ENCODE results near the gene KRT3. TPM values are rescaled to one million over a fixed set of nuclear protein-coding genes. Genes with fewer than 3 reads are reported as not detected.

Gene KRT3
- total and polyA plus RNA-seq, 10 of the 15 experiments (the other 5 are each of a cell fraction or from before 2014, with no cell fraction given): not detected

DNA sequence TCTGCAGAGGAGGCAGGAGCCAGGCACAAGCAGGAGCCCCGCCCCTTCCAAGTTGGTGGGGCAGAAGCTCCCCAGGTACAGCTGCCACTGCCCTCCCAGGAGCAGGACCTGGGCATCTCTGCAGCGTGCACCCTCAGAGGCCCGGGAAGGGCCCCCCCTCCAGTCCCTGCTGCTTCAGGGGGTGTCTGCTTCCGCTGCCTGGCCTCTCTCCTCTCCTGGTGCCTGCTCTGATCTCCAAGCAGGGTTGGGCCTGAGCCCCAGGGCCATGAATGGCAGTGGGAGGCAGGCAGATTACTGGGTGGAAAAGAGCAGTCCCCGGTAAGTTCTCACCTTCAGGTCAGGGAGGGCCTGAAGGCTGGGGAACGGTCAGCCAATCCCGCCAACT lies 53.7 kb downstream of the KRT3 start:
- no peak overlapping the region for H3K27ac ChIP-seq (ENCODE audit: control insufficient read depth, insufficient read depth)

More for the DNA sequence above, 53.7 kb downstream of the KRT3 start:
- intact Hi-C loops (cut with micrococcal nuclease; ENCODE audit: unreplicated experiment) (no loop called here), in situ Hi-C loops (cut with MboI) (no loop called here)
- ATAC-seq (no peak), DNase-seq (ENCODE audit: low read depth, low spot score) (no peak), FAIRE-seq (no peak)
- TF ChIP-seq CBX5 (IDR thresholded peaks at IDR 0.05; ENCODE audit: low read depth) (no peak), FOXM1 (IDR thresholded peaks at IDR 0.05; ENCODE audit: low read depth, low read length) (no peak), CHD1 (IDR thresholded peaks at IDR 0.05; ENCODE audit: low read depth, low read length) (no peak), SREBF1 (IDR thresholded peaks at IDR 0.05; ENCODE audit: low read length) (no peak), SPI1 (IDR thresholded peaks at IDR 0.05; ENCODE audit: borderline replicate concordance, insufficient read depth, low read depth, low read length) (no peak), BMI1 (IDR thresholded peaks at IDR 0.05; ENCODE audit: borderline replicate concordance) (no peak), JUND (IDR thresholded peaks at IDR 0.05; ENCODE audit: low read depth, low read length) (no peak), ESRRA (IDR thresholded peaks at IDR 0.05; ENCODE audit: low read length) (no peak), MEF2A (IDR thresholded peaks at IDR 0.05; ENCODE audit: insufficient read depth, low read depth, low read length) (no peak), IRF4 (IDR thresholded peaks at IDR 0.05; ENCODE audit: low read depth, low read length) (no peak), ZBTB33 (IDR thresholded peaks at IDR 0.05) (no peak), GATAD2B (conservative IDR thresholded peaks at IDR 0.05; ENCODE audit: low read depth) (no peak), EP300 (IDR thresholded peaks at IDR 0.05; ENCODE audit: borderline replicate concordance in 1 of 2, control insufficient read depth in 1 of 2, low read depth in 2 of 2, low read length in 2 of 2) (no peak)
- TF ChIP-seq, protein P1, sequence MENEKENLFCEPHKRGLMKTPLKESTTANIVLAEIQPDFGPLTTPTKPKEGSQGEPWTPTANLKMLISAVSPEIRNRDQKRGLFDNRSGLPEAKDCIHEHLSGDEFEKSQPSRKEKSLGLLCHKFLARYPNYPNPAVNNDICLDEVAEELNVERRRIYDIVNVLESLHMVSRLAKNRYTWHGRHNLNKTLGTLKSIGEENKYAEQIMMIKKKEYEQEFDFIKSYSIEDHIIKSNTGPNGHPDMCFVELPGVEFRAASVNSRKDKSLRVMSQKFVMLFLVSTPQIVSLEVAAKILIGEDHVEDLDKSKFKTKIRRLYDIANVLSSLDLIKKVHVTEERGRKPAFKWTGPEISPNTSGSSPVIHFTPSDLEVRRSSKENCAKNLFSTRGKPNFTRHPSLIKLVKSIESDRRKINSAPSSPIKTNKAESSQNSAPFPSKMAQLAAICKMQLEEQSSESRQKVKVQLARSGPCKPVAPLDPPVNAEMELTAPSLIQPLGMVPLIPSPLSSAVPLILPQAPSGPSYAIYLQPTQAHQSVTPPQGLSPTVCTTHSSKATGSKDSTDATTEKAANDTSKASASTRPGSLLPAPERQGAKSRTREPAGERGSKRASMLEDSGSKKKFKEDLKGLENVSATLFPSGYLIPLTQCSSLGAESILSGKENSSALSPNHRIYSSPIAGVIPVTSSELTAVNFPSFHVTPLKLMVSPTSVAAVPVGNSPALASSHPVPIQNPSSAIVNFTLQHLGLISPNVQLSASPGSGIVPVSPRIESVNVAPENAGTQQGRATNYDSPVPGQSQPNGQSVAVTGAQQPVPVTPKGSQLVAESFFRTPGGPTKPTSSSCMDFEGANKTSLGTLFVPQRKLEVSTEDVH (IDR thresholded peaks at IDR 0.05; ENCODE audit: low read depth, partially characterized antibody): no peak
- ChIA-PET POLR2A (no interaction called here), CTCF (no interaction called here), RAD21 (ENCODE audit: unreplicated experiment) (no interaction called here), SMC1A (ENCODE audit: uncharacterized antibody, unreplicated experiment) (no interaction called here)
- H4K20me1 ChIP-seq (ENCODE audit: control insufficient read depth, insufficient read depth): no peaks in the 10 kb centered on the region
- no peaks in the 10 kb centered on the region for H3K27me3 ChIP-seq (replicated peaks in 1 of 2; ENCODE audit: control insufficient read depth in 2 of 2, insufficient read depth in 2 of 2, low read length in 1 of 2)
- BruUV-seq (replicated peaks): no TSS peak
- no peaks in the 10 kb centered on the region for H3K36me3 ChIP-seq (ENCODE audit: control insufficient read depth in 2 of 2, insufficient read depth in 2 of 2, low read length in 1 of 2)
- no peak overlapping the region for H3K9ac ChIP-seq (ENCODE audit: control insufficient read depth, insufficient read depth, low read length)
- H3K79me2 ChIP-seq (ENCODE audit: control insufficient read depth, insufficient read depth, low read length): no peaks in the 10 kb centered on the region
- H3K4me3 ChIP-seq: no peak overlapping the region
- H3K4me2 ChIP-seq (ENCODE audit: control insufficient read depth, insufficient read depth): no peak overlapping the region
- H3K9me3 ChIP-seq (replicated peaks; ENCODE audit: control insufficient read depth, insufficient read depth, low read length): no peaks in the 10 kb centered on the region
- WGBS (ENCODE audit: insufficient coverage, insufficient replicate concordance, low lambda C conversion rate, missing lambda C conversion rate): 22% methylated on average over 5 of the region's 7 CpGs
- no peak overlapping the region for H2AFZ ChIP-seq (ENCODE audit: control insufficient read depth, low read depth, low read length)
- H3K4me1 ChIP-seq (ENCODE audit: control insufficient read depth, insufficient read depth, low read length): no peaks in the 10 kb centered on the region

All from GM12878 (cell line).